IMR-90 (cell line): ENCODE results near the gene NFYC. TPM values are rescaled to one million over a fixed set of nuclear protein-coding genes. Genes with fewer than 3 reads are reported as not detected.
"Not testable (repeated sequence)": the region's sequence is repeated elsewhere in the genome, so short reads cannot be mapped to it uniquely, and the experiment has no call there.

ENCODE experiments used
- ATAC-seq: fragments of 200-7000 bp; cut with Tn5 transposase; 2 replicates; pipeline ENCODE4 v1.9.1; 2020; ENCODE audit warnings: low read depth, mild to moderate bottlenecking, moderate library complexity
- BruUV-seq: library from RNA; stranded (reverse); fragments of 400-500 nt; replicated peaks from 2 replicates; lab custom pipeline; 2021; lab: Mats Ljungman, UMichigan
- CTCF ChIA-PET: fragments of 300-600 bp; formaldehyde crosslinking; extraction: SDS; loops from one replicate; lab custom pipeline; 2021; ENCODE audit warnings: antibody characterized with exemption; lab: Yijun Ruan, JAX
- POLR2A ChIA-PET: fragments of 300-600 bp; sonication (Branson Sonifier 250); formaldehyde crosslinking; loops from one replicate; lab custom pipeline; 2022; ENCODE audit warnings: antibody characterized with exemption; ENCODE audit not compliant: unreplicated experiment; lab: Charles Lee
- DNase-seq: peaks from one replicate; pipeline ENCODE4 v3.0.0; 2013
- H2AFZ ChIP-seq: replicated peaks from 2 replicates; pipeline ENCODE3; 2013; ENCODE audit warnings: low read length, mild to moderate bottlenecking; ENCODE audit not compliant: poor library complexity
- H2AK5ac ChIP-seq: 2 replicates; pipeline ENCODE4 v1.6.1; 2013; ENCODE audit warnings: low read depth, low read length, inconsistent platforms
- H2AK9ac ChIP-seq: replicated peaks from 2 replicates; pipeline ENCODE3; 2013; ENCODE audit warnings: mild to moderate bottlenecking, low read depth, low read length, moderate library complexity; ENCODE audit not compliant: poor library complexity
- H2BK120ac ChIP-seq: 2 replicates; pipeline ENCODE4 v1.6.1; 2013; ENCODE audit warnings: low read depth, low read length, inconsistent platforms
- H2BK15ac ChIP-seq: 3 replicates; pipeline ENCODE4 v1.6.1; 2013; ENCODE audit warnings: low read depth, low read length, inconsistent platforms
- H2BK20ac ChIP-seq: 2 replicates; pipeline ENCODE4 v1.6.1; 2013; ENCODE audit warnings: low read depth, mild to moderate bottlenecking, inconsistent platforms, low read length, moderate library complexity
- H2BK5ac ChIP-seq: 2 replicates; pipeline ENCODE4 v1.6.1; 2013; ENCODE audit warnings: mild to moderate bottlenecking, low read depth, low read length, inconsistent platforms; ENCODE audit not compliant: poor library complexity, severe bottlenecking
- H3K14ac ChIP-seq: replicated peaks from 2 replicates; pipeline ENCODE4 v1.6.1; 2013; ENCODE audit warnings: low read depth, low read length, inconsistent platforms
- H3K18ac ChIP-seq: 2 replicates; pipeline ENCODE4 v1.6.1; 2013; ENCODE audit warnings: low read depth, low read length, control low read depth
- H3K23ac ChIP-seq: 2 replicates; pipeline ENCODE4 v1.6.1; 2013; ENCODE audit warnings: low read depth, low read length, inconsistent platforms
- H3K27ac ChIP-seq: 2 replicates; pipeline ENCODE4 v1.5.1; 2013; ENCODE audit warnings: mild to moderate bottlenecking, control low read depth, low read length; ENCODE audit not compliant: insufficient read depth
- H3K27me3 ChIP-seq: 2 replicates; pipeline ENCODE4 v1.6.1; 2013; ENCODE audit warnings: low read length; ENCODE audit not compliant: control insufficient read depth, insufficient read depth
- H3K36me3 ChIP-seq: 2 replicates; pipeline ENCODE4 v1.6.1; 2013; ENCODE audit warnings: low read length, mixed read lengths; ENCODE audit not compliant: control insufficient read depth, insufficient read depth
- H3K4ac ChIP-seq: 2 replicates; pipeline ENCODE4 v1.6.1; 2013; ENCODE audit warnings: low read depth, low read length, inconsistent platforms
- H3K4me1 ChIP-seq: 2 replicates; pipeline ENCODE4 v1.6.1; 2013; ENCODE audit warnings: low read length, mixed read lengths; ENCODE audit not compliant: control insufficient read depth, insufficient read depth
- H3K4me2 ChIP-seq: 2 replicates; pipeline ENCODE4 v1.6.1; 2013; ENCODE audit warnings: low read depth, mild to moderate bottlenecking, control low read depth, low read length, moderate library complexity
- H3K4me3 ChIP-seq: 2 replicates; pipeline ENCODE4 v1.5.1; 2013; ENCODE audit warnings: low read depth, mild to moderate bottlenecking, control low read depth, low read length, moderate library complexity; ENCODE audit not compliant: insufficient read depth
- H3K56ac ChIP-seq: 2 replicates; pipeline ENCODE4 v1.6.1; 2013; ENCODE audit warnings: low read length, inconsistent platforms; ENCODE audit not compliant: insufficient read depth; ENCODE audit errors: extremely low read depth
- H3K79me1 ChIP-seq, 2 experiments: 2 replicates each; pipeline ENCODE4 v1.6.1; 2013; ENCODE audit warnings: low read length in 2 of 2, inconsistent platforms in 1 of 2, low read depth in 1 of 2
- H3K9ac ChIP-seq: 2 replicates; pipeline ENCODE4 v1.6.1; 2013; ENCODE audit warnings: low read depth, low read length, control low read depth
- H3K9me1 ChIP-seq: 2 replicates; pipeline ENCODE4 v1.6.1; 2013; ENCODE audit warnings: low read length, inconsistent platforms; ENCODE audit not compliant: insufficient read depth
- H3K9me3 ChIP-seq: 2 replicates; pipeline ENCODE4 v1.6.1; 2013; ENCODE audit warnings: low read length; ENCODE audit not compliant: control insufficient read depth, insufficient read depth
- H4K20me1 ChIP-seq: 2 replicates; pipeline ENCODE4 v1.6.1; 2013; ENCODE audit warnings: low read length, inconsistent platforms; ENCODE audit not compliant: insufficient read depth
- H4K5ac ChIP-seq: 2 replicates; pipeline ENCODE4 v1.6.1; 2013; ENCODE audit warnings: mild to moderate bottlenecking, low read depth, low read length, control low read depth
- H4K8ac ChIP-seq, 2 experiments: 2 replicates each; pipeline ENCODE4 v1.6.1; 2013; ENCODE audit warnings: low read depth in 2 of 2, low read length in 2 of 2, control low read depth in 1 of 2, inconsistent platforms in 1 of 2
- H4K91ac ChIP-seq: 2 replicates; pipeline ENCODE4 v1.6.1; 2013; ENCODE audit warnings: low read depth, low read length, inconsistent platforms; ENCODE audit not compliant: insufficient read depth
- CHD1 ChIP-seq: IDR thresholded peaks from 2 replicates; pipeline ENCODE4 v1.6.1; 2012; ENCODE audit warnings: low read depth, low read length, improper control_type of control experiment
- CTCF ChIP-seq: conservative IDR thresholded peaks from 2 replicates; pipeline ENCODE4 v1.5.1; 2012; ENCODE audit warnings: mild to moderate bottlenecking, low read depth, low read length, improper control_type of control experiment
- NFE2L2 ChIP-seq: fragments of 150-350 bp; IDR thresholded peaks from 2 replicates; pipeline ENCODE4 v1.6.1; 2016; ENCODE audit warnings: low read depth, mild to moderate bottlenecking, low read length
- SMC3 ChIP-seq: fragments of 150-350 bp; IDR thresholded peaks from 2 replicates; pipeline ENCODE4 v1.6.1; 2016; ENCODE audit warnings: low read depth, mild to moderate bottlenecking, antibody characterized with exemption, low read length, moderate library complexity
- USF2 ChIP-seq: fragments of 150-350 bp; IDR thresholded peaks from 2 replicates; pipeline ENCODE4 v1.6.1; 2017; ENCODE audit warnings: mild to moderate bottlenecking, antibody characterized with exemption, low read length, low read depth
- WGBS, 2 experiments: methylation state at CpG; one replicate each; pipeline versions ENCODE4 v1.1.5 to v1.1.7; 2013; ENCODE audit warnings: missing lambda C conversion rate in 2 of 2; ENCODE audit not compliant: insufficient read length in 1 of 2; ENCODE audit errors: extremely low coverage in 2 of 2; 5-methylcytosine and 5-hydroxymethylcytosine counted together
- dilution Hi-C: fragments of 300-500 bp; cut with HindIII; formaldehyde crosslinking; loops from one replicate; pipeline ENCODE4 v1.14.3; 2018; ENCODE audit warnings: low sequenced_read_pairs; ENCODE audit not compliant: unreplicated experiment
- in situ Hi-C: fragments of 300-500 bp; cut with MboI; formaldehyde crosslinking; loops from 3 replicates; pipeline ENCODE4 v1.14.3; 2019; ENCODE audit warnings: low sequenced_read_pairs, inconsistent platforms, mixed read lengths
- intact Hi-C: fragments of 100-400 bp; cut with micrococcal nuclease; formaldehyde crosslinking; loops from 2 replicates; pipeline ENCODE4 v1.10.0; 2022
- polyA plus RNA-seq, 3 experiments: library from polyadenylated mRNA; depleted of rRNA; stranded (reverse); fragments of >200 nt; gene quantifications; 2 replicates each; pipeline ENCODE4 v1.2.3, GENCODE V29; 2012; ENCODE audit warnings: low replicate concordance in 1 of 3
- total RNA-seq: library from RNA; depleted of rRNA; stranded (reverse); fragments of >200 nt; gene quantifications from 2 replicates; pipeline ENCODE4 v1.2.3, GENCODE V29; 2012

Gene NFYC
- total and polyA plus RNA-seq, 2 of the 4 experiments (the other 2 are of a cell fraction), result 45.2 to 62.2 TPM

GRCh38 chr1:40701684-40702083 is 10.2 kb downstream of the NFYC start:
- H2BK120ac ChIP-seq, result no peak overlapping the region
- no peaks in the 10 kb centered on the region; the same call in 1 of the 2 replicates for H3K9me1 ChIP-seq
- H3K79me1 ChIP-seq, result peaks cover 30 to 61% of the 10 kb centered on the region in 2 experiments
- intact Hi-C loops (no loop called here), in situ Hi-C loops (no loop called here), dilution Hi-C loops (no loop called here)
- BruUV-seq, result no TSS peak
- no peak overlapping the region for H3K56ac ChIP-seq
- H3K36me3 ChIP-seq, result no peaks in the 10 kb centered on the region
- H4K91ac ChIP-seq, result no peak overlapping the region
- H2AK5ac ChIP-seq, result no peak overlapping the region
- POLR2A ChIA-PET, result no interaction called here
- H4K8ac ChIP-seq, result no peak overlapping the region
- ATAC-seq (no peak), DNase-seq (no peak)
- H4K5ac ChIP-seq, result no peak overlapping the region
- no peak overlapping the region for H3K18ac ChIP-seq
- H3K9ac ChIP-seq, result no peak overlapping the region
- H3K9me3 ChIP-seq, result no peaks in the 10 kb centered on the region
- H3K4me2 ChIP-seq, result no peak overlapping the region
- H3K23ac ChIP-seq, result no peak overlapping the region
- no peak for TF ChIP-seq NFE2L2
- no peak for TF ChIP-seq SMC3
- TF ChIP-seq CHD1, result no peak
- TF ChIP-seq USF2, result no peak
- TF ChIP-seq CTCF, result no peak
- no peak overlapping the region for H3K27ac ChIP-seq
- H2AK9ac ChIP-seq, result no peak overlapping the region
- H2AFZ ChIP-seq, result no peak overlapping the region
- H3K4ac ChIP-seq, result no peak overlapping the region
- CTCF ChIA-PET, result no interaction called here
- H3K4me3 ChIP-seq, result no peak overlapping the region
- H3K4me1 ChIP-seq, result no peaks in the 10 kb centered on the region
- no peak overlapping the region for H2BK15ac ChIP-seq
- H2BK20ac ChIP-seq, result no peak overlapping the region
- no peak overlapping the region for H2BK5ac ChIP-seq
- H3K27me3 ChIP-seq, result no peaks in the 10 kb centered on the region
- WGBS, 2 experiments, result no CpG with 5 or more reads among the region's 3 CpGs
- H3K14ac ChIP-seq, result no peak overlapping the region
- no peaks in the 10 kb centered on the region for H4K20me1 ChIP-seq

- H3K9me3 ChIP-seq, H3K9ac ChIP-seq, H3K18ac ChIP-seq, H4K5ac ChIP-seq, H2AFZ ChIP-seq, H4K91ac ChIP-seq, DNase-seq, H3K4me3 ChIP-seq, H2AK5ac ChIP-seq, H3K27ac ChIP-seq, H3K9me1 ChIP-seq, H3K14ac ChIP-seq, POLR2A ChIA-PET, H3K23ac ChIP-seq, H2BK5ac ChIP-seq, BruUV-seq, H2BK20ac ChIP-seq, intact Hi-C loops, H3K4me2 ChIP-seq, H3K56ac ChIP-seq, ATAC-seq, H3K36me3 ChIP-seq, CTCF ChIA-PET, H2BK120ac ChIP-seq, H4K20me1 ChIP-seq, H4K8ac ChIP-seq, in situ Hi-C loops, H2BK15ac ChIP-seq, H3K27me3 ChIP-seq, H2AK9ac ChIP-seq, dilution Hi-C loops, H3K4ac ChIP-seq, H3K4me1 ChIP-seq: not testable (repeated sequence)
- 80% methylated on average over 1 of the region's 9 CpGs; no CpG with 5 or more reads in 1 of the 2 experiments for WGBS, 2 experiments
- peaks cover 22 to 50% of the 10 kb centered on the region in 2 experiments for H3K79me1 ChIP-seq
These were observed 11.3 kb downstream of the NFYC start for GRCh38 chr1:40702810-40703209.
